ENCODE measurements around the gene USP35.

The USP35 gene

DNA sequence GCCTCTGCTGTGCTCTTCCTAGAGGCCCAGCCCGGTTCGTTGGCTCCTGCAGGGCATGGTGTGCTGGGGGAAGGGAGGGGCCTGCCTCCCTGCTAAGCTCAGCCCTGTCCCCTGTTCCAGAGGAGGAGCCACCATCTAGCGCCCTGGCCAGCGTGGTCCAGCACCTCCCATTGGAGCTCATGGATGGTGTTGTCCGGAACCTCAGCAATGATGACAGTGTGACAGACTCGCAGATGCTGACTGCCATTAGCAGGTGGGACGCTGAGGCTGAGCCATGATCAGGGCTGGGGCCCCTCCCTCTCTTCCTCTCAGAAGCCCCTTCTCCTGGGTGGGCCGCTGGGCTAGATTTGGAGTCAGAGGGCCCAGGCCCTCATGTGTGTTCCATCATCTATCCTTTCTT is 9.1 kb downstream of the USP35 start:
- DNase-seq: no peak

DNA sequence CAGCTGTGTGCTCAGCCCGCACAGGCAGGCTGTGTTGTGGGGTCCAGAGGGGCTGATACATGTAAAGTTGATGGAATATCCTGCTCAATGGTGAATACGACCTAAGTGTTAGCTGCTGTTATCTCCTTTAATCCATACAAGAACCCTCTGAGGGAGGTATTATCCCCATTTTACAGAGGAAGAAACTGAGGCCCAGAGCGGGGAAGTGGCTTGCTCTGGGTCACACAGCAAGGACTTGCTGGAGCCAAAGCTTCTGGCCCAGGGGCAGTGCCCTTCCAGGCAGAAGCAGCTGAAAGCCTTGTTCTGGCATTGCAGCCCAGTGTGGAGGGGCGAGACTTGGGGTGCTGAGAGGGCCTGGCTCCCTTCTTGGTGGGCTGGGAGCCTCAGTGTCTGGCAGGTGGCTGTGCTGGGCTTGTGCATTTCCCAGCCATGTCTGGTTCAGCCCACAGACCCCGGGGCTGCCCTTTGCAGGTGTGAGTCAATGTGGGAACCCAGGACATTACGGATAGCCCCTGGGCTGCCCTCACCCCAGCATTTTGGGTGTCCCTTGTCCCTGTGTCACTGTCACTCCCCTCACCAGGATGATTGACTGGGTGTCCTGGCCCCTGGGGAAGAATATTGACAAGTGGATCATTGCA is 10.4 kb downstream of the USP35 start:
- DNase-seq: no peak

DNA sequence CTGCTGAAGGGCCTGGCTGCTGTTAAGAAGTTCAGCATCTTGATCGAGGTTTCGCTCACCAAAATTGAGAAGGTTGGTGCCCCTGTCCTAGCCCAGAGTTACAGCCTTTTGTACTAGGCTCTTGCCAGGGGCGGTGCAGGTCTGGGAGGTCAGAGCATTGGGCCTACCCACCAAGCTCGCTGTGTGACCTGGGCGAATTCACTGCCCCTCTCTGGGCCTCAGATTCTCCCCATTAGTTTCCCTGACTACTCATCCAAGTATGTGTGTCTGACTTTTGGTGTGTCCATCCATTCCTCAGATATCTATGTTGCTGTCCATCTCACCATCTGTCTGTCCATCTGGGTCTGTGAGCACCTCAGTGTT is 10.9 kb downstream of the USP35 start:
- DNase-seq: no peak

DNA sequence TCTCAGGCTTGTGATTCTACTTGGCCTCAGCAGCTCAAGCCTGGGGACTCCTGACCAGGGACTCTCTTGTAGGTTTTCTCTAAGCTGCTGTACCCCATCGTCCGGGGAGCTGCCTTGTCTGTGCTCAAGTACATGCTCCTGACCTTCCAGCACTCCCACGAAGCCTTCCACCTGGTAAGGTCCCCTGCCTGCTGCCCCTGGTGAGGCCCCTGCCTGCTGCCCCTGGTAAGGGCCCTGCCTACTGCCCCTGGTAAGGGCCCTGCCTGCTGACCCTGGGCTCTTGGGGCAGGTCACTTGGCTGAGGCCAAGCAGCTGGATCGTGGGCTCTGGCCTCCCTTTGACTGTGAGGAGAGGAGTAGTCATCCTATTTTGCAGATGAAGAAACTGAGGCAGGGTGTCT is 11.3 kb downstream of the USP35 start:
- no peak for DNase-seq

DNA sequence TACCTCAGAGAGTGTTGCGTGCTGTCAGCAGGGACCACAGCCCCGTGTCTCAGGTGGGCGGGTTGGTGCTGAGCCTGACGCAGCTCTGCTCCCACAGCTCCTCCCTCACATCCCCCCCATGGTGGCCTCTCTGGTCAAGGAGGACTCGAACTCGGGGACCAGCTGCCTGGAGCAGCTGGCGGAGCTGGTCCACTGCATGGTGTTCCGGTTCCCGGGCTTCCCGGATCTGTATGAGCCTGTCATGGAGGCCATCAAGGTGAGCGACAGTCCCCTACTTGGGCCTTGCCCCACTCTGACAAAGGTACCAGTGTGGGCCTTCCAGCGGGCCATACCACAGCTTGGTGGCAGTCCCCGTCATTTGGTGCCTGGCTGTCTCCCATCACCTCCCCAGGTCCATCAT is 11.8 kb downstream of the USP35 start:
- no peak for DNase-seq

DNA sequence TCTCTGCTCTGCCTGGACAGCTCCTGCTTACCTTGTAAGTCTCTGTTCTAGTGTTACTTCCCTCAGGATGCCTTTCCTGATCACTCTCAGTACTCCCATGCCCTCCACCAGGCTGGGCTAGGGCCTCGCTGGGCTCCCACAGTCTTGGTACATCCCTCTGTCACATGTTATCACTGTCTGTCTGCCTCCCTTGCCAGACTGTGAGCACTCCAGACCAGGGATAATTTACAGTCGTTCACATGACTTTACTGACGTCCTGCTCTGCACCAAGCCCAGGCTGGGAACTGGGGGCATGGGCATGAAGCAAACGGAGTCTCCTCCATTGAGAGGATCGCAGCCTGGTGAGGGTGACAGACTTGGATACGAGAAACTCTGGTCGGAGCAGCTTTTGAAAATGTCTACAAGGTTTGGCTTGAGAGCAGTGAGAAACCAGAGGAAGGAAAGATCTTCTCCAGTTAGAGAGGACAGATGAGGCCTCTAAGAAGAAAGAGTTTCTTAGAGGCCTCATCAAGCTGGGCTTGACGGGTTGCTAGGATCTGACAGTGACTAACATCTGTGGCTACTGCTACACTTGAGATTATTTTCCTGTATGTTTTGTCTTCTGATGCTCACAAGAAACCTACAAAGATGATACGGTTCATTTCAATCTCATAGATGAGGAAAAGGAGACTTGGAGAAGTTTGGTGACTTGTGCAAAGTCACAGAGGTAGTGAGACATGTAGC is 12.5 kb downstream of the USP35 start:
- DNase-seq: no peak

DNA sequence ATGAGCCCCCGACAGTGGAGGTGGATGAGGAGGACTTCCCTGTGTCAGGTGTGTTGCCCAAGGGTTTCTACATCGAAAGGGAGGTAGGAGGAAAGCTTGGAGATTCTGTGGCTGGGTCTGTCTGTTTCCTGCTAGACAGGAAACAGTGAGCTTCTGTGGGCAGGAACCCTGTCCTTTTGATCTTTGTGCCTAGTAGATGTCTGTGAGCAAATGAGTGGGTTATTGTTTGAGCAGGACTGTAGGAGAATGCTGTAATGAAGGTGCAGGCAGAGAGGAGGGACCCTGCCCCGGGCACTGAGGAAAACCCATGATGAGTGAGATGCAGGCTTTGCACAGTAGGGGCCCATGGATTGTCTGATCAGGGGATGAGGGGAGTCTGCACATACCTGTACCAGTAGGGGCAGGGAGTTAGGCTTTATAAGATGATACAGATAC is 14.0 kb downstream of the USP35 start:
- DNase-seq: peak; percentile 50

DNA sequence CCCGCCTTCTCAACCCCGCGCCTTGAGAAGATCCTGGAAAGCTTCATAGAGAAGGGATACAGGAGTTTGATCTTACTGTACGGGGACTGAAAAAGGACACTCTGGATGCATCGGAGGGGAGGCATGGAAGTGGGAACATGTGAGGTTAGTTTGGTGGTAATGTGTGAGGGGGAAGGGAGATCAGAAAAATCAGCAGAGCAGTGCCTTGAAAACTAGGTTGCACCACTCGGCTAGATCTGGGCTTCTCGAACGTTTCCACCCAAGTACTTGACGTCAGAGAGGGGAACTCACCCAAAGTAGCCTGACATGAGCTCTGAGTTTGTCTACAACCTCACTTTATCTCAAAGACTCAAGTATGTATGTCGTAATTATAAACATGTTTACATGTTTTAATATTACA is 14.5 kb downstream of the USP35 start:
- DNase-seq: no peak

DNA sequence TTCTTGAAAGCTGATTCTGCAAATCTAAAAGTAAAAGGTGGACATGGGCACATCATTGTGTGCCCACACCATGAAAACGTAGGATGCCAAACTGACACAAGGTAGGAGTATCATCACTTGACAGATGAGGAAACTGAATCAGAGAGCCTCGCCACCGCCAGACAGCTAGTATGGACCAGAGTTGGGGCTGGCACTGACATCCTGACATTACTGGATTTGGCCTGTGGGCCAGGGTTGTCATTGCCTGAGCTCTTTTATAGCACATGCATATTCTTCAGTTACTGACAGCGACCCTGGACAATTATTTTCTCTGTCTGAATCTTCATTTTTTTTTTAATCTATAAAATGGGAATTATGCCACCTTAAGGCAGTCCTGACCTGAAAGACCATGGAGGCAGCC is 16.5 kb downstream of the USP35 start:
- DNase-seq: no peak

DNA sequence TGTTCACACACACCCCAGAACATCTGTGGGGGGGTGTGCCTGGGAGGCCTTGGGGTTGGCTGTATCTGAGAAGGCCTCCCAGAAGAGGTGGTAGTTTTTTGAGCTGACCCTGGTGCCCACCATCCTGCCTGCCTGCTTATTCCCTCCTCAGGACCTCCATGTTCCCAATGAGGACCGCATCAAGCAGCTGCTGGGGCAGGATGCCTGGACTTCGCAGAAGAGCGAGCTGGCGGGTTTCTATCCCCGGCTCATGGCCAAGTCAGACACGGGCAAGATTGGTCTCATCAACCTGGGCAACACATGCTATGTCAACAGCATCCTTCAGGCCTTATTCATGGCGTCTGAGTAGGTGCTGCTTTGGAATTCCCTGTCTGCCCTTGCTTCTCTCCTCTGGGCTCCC is 17.0 kb downstream of the USP35 start:
- no peak for DNase-seq

DNA sequence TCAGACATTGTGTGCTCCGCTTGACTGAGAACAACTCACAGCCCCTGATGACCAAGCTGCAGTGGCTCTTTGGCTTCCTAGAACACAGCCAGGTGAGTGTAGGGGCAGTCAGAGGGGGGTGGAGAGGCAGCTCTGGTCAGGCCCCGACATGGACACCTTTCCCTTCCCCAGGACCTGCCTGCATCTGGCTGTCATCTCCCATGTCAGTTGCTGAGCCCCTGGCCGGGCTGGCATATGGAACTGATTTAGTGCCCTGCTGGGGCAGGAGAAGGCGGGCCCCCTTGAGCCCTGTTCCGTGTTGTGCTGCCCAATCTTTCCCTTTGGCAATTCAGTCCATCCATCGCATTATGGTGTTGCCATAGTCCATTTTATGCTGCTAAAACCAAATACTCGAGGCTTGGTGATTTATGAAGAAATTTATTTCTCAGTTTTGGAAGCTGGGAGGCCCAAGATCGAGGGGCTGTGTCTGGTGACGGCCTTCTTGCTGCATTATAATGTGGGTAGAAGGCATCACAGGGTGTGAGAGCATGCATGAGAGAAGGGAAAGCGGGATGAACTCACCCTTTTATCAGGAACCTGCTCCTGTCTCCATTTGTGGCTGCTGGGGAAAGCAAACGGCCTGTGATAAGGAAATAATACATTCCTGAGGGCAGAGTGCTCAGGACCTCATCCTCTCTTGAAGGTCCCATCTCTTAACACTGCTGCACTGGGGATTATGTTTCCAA is 19.0 kb downstream of the USP35 start:
- no peak for DNase-seq

DNA sequence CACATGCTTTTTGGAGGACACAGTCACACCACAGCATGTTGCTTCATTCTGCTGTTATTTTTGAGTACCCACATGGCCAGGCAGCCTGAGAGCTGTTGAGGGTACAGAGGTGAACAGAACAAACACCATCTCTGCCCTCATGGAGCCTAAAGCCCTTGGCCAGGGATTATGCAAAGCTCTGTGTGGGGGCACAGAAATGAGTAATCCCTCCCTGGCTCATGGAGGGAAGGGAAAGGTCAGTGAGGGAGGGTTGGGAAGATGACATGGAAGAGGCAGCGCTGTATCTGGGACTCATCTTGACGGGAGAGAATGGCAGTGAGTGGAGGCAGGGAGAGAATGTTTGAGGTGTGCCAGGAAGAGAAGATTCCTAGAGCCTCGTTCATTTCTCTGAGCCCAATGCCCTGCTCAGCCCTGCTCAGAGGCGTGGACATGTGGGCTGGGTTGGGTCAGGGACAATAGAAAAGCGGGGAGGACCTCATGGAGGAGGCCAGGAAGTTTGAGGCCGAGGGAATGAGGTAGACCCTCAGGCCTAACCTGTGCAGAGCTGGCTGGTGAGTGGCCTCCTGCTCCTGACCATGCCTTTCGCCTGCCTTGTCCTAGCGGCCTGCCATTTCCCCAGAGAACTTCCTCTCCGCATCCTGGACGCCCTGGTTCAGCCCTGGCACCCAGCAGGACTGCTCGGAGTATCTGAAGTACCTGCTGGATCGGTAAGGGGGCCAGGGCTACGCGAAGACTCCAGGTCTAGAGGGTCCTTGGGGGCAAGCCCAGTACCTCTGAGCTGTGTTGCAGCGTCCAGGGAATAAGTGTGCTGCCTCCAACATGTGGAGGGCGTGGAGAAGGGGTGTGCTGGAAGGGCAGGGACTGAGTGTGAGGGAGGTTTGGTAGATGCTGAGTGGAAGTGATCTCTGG is 19.8 kb downstream of the USP35 start:
- no peak for DNase-seq

DNA sequence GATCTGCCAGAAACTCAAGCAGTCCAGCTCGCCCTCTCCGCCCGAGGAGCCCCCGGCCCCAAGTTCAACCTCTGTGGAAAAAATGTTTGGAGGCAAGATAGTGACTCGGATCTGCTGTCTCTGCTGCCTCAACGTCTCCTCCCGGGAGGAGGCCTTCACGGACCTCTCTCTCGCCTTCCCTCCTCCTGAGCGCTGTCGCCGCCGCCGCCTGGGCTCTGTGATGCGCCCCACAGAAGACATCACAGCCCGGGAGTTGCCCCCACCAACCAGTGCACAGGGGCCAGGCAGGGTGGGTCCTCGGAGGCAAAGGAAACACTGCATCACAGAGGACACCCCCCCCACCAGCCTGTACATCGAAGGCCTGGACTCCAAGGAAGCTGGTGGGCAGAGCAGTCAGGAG is 20.8 kb downstream of the USP35 start:
- no peak for DNase-seq

DNA sequence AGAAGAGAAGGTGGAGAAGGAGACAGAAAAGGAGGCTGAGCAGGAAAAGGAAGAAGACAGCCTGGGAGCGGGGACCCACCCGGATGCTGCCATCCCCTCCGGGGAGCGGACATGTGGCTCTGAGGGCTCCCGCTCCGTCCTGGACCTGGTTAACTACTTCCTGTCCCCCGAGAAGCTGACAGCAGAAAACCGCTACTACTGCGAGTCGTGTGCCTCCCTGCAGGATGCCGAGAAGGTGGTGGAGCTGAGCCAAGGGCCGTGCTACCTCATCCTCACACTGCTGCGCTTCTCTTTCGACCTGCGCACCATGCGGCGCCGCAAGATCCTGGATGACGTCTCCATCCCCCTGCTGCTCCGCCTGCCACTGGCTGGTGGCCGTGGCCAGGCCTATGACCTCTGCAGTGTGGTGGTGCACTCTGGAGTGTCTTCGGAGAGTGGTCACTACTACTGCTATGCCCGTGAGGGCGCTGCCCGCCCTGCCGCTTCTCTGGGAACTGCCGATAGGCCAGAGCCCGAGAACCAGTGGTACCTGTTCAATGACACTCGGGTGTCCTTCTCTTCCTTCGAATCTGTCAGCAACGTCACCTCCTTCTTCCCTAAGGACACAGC is 21.4 kb downstream of the USP35 start:
- no peak for DNase-seq

DNA sequence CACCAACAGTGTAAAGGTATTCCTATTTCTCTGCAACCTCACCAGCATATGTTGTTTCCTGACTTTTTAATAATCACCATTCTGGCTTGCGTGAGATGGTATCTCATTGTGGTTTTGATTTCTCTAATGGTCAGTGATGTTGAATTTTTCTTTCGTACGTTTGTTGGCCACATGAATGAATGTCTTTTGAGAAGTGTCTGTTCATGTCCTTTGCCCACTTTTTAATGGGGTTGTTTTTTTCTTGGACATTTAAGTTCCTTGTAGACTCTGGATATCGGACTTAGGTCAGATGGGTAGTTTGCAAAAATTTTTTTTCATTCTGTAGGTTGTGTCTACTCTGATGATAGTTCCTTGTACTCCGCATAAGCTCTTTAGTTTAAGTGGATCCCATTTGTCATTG is 22.8 kb downstream of the USP35 start:
- no peak for DNase-seq

DNA sequence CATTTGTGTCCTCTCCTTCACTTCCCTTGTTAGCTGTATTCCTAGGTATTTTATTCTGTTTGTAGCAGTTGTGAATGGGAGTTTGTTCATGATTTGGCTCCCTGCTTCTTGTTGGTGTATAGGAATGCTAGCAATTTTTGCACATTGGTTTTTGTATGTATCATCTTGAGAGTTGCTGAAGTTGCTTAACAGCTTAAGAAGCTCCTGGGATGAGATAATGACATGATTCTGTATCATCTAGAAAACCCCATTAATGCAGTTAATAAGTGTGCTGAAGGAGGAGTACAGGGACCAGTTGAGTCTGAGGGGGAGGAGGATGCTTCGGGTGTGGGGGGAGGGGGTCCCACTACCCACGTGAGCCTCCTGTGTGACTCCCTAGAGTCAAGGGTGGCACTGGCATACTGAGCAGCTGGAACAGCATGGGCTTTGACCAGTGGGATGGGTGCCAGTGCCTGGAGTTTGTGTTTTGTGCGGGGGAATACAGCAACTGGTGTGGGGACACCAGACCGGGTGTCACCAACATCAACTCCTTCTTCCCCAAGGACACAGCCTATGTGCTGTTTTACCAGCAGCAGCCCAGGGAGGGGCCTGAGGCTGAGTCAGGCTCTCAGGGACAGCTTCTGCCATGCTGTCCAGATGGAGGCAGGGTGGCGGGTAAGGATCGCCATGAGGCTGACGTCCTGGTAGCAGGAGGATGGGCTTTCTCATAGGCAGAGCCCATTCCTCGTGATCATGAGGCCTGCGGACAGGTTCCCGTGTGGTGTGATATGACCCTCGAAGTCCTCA is 24.1 kb downstream of the USP35 start:
- DNase-seq: no peak

DNA sequence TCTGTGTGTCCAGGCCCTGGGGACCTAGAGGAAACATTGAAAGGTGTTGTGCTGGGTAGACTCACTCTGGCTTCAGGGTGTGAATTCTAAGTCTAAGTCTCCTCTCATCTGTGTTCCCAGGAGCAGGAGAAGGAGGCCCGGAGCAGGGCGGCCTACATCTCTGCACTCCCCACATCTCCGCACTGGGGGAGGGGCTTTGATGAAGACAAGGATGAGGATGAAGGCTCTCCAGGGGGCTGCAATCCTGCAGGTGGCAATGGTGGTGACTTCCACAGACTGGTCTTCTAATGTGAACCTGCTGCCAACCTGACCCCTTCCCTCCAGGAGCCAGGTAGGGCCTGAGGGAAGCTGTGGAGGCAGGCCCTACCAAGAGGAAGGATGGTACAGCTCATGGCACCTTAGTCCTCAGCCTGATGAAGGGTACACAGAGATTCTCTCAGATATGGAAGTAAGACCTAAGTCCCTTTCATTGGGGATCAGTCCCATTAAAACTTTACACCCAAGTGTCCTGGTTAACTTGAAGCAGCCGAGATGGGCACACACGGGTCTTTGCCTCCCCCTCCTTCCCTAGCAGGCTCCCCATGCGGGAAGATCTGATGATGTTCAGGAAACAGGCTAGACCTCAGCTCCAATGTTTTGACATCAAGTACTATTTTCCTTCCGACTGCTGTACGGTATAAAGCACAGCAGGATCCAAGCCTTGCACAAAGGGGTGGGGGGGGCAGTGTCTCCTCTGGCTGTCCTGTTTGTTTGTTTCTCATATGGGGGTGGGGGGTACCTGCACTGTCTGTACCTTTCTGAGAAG is 25.0 kb downstream of the USP35 start:
- no peak for DNase-seq

DNA sequence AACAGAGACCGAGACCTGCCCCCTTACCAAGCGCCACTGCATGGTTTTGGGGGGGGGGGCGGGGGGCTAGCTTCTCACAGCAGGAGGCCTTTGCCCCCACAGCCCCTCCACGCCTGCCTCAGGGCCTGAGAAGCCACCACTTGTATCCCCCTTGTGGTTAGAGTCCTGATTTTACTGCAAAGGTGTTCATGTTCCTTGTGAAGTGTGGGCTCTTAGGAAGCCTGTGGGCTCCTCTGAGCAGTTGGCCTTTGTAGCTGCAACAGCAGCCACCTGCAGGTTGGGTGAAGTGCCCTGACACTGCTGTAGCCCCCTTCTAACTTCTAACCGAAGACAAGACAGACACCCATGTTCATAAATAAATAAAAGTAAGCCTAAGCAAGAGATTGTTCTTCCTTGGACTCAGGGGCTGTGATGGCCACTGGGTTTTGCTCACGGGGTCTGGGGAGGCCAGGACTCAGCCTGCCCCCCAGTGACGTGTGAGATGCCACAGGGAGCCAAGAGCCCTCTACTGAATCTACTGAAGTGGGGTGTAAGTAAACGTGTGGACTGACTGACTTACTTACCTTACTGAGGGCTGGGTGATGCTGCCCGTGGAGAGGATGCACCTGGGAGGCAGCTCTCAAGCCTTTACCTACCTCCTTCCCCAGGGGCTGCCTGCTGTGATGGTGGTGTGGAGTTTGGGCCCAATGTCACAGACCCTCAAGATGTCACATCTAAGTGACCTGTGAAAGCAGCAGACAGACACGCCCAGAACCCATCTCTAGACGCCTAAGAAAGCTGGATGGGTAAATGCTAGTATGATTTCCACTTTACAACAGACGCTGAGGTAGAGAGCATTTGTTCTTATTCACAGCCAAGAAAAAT is 25.8 kb downstream of the USP35 start:
- DNase-seq: no peak

DNA sequence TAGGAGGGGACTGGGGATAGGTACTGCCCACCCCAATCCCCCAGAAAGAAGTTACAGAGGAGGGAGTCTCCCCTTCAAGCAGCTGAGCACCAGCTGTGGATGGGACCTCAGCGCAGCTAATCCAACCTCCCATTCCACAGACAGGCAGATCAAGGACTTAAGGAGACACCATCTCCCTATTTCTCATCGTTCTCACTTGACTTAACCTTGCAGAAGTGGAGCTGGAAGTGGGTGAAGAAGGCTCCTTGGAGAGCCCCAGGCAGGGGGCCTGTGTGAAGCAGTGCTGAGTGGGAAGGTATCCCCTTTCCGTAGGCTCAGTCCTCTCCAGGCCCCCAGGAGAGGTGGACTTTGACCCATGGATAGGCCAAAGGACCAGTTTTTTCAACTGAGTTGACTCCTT is 27.3 kb downstream of the USP35 start:
- no peak for DNase-seq

Data from GF-D8 (cell line).